ENCODE measurements around the gene COPG1. TPM values are rescaled to one million over a fixed set of nuclear protein-coding genes. Genes with fewer than 3 reads are reported as not detected.
A peak's percentile ranks its signal among the peaks of the same experiment; 100 is the strongest.

Gene COPG1
- total and polyA plus RNA-seq, 2 of the 13 experiments (the other 11 are each of a cell fraction or from before 2014, with no cell fraction given): 98.6 to 166 TPM

- TF ChIP-seq SNAPC4 (CRISPR knock-in tag; IDR thresholded peaks at IDR 0.05): 0 out of 2 replicates have a peak, but pooled peaks have one; percentile 12
- TF ChIP-seq KDM2A (CRISPR knock-in tag; IDR thresholded peaks at IDR 0.05; ENCODE audit: borderline replicate concordance, low read depth): peak; percentile 74; the same call in 1 of the 2 replicates
- peak; percentile 72 for TF ChIP-seq NFYC (CRISPR knock-in tag; IDR thresholded peaks at IDR 0.05)
- TF ChIP-seq TGIF2 (CRISPR knock-in tag; IDR thresholded peaks at IDR 0.05): 0 out of 2 replicates have a peak, but pooled peaks have one; percentile 50
- TF ChIP-seq SIN3A (IDR thresholded peaks at IDR 0.05; ENCODE audit: borderline replicate concordance, low read depth, low read length): peak; percentile 72; the same call in 1 of the 2 replicates
- TF ChIP-seq HNRNPK (IDR thresholded peaks at IDR 0.05; ENCODE audit: low read depth, low read length, poor library complexity, severe bottlenecking): no peak
- no peak for TF ChIP-seq PTBP1 (IDR thresholded peaks at IDR 0.05; ENCODE audit: low read depth, low read length, poor library complexity, severe bottlenecking)
- TF ChIP-seq MYNN (CRISPR knock-in tag; IDR thresholded peaks at IDR 0.05; ENCODE audit: low read depth): peak; percentile 39; the same call in 1 of the 2 replicates
- no peak for TF ChIP-seq ZNF7 (CRISPR knock-in tag; IDR thresholded peaks at IDR 0.05)
- TF ChIP-seq E2F5 (CRISPR knock-in tag; conservative IDR thresholded peaks at IDR 0.05): no peak
- no peak; the same call in 1 of the 2 replicates for TF ChIP-seq ZNF367 (CRISPR knock-in tag; IDR thresholded peaks at IDR 0.05; ENCODE audit: borderline replicate concordance)
- TF ChIP-seq MATR3 (CRISPR knock-in tag; IDR thresholded peaks at IDR 0.05): no peak
- TF ChIP-seq ZBTB1 (CRISPR knock-in tag; IDR thresholded peaks at IDR 0.05; ENCODE audit: borderline replicate concordance): no peak
- peak; percentile 29; the same call in 1 of the 2 replicates for TF ChIP-seq ZNF678 (CRISPR knock-in tag; IDR thresholded peaks at IDR 0.05)
- peak; percentile 25; the same call in 1 of the 2 replicates for TF ChIP-seq ZNF691 (CRISPR knock-in tag; IDR thresholded peaks at IDR 0.05; ENCODE audit: borderline replicate concordance, low read depth)
- TF ChIP-seq SIN3B (IDR thresholded peaks at IDR 0.05; ENCODE audit: low read length): peak; percentile 57; the same call in 1 of the 2 replicates
- no peak for TF ChIP-seq ZNF615 (CRISPR knock-in tag; IDR thresholded peaks at IDR 0.05; ENCODE audit: borderline replicate concordance)
- peak; percentile 64; the same call in 1 of the 2 replicates for TF ChIP-seq ZNF503 (CRISPR knock-in tag; IDR thresholded peaks at IDR 0.05)
- no peak for TF ChIP-seq TMF1 (CRISPR knock-in tag; IDR thresholded peaks at IDR 0.05; ENCODE audit: low read depth)
- no peak for TF ChIP-seq TBX2 (CRISPR knock-in tag; IDR thresholded peaks at IDR 0.05; ENCODE audit: borderline replicate concordance)
Observed at GRCh38 chr3:129314386-129315222, 65.2 kb downstream of the COPG1 start (continued).
